Loucy (cell line): Measurements from ENCODE around the gene SAP25.
"Not testable (repeated sequence)": the region's sequence is repeated elsewhere in the genome, so short reads cannot be mapped to it uniquely, and the experiment has no call there.

Source experiments
- H2AFZ ChIP-seq: fragments of 200-600 bp; sonication (generic); 2 replicates; pipeline ENCODE4 v1.6.0; 2016; ENCODE audit warnings: antibody characterized with exemption, mild to moderate bottlenecking, low read length, moderate library complexity
- H3F3A ChIP-seq: fragments of 200-600 bp; 2 replicates; pipeline ENCODE4 v1.6.0; 2016; ENCODE audit warnings: antibody characterized with exemption, low read depth, mild to moderate bottlenecking
- H3K27me3 ChIP-seq: fragments of 200-600 bp; sonication (generic); 2 replicates; pipeline ENCODE4 v1.6.1; 2014; ENCODE audit warnings: low read length, mild to moderate bottlenecking; ENCODE audit not compliant: insufficient read depth, poor library complexity, severe bottlenecking
- H3K36me3 ChIP-seq: fragments of 200-600 bp; sonication (generic); 2 replicates; pipeline ENCODE4 v1.6.1; 2016; ENCODE audit warnings: low read length; ENCODE audit not compliant: insufficient read depth
- H3K4me1 ChIP-seq: fragments of 200-600 bp; sonication (generic); 2 replicates; pipeline ENCODE4 v1.5.1; 2014; ENCODE audit warnings: low read length, mild to moderate bottlenecking; ENCODE audit not compliant: insufficient read depth, poor library complexity, severe bottlenecking
- H3K4me2 ChIP-seq: fragments of 200-600 bp; sonication (generic); 2 replicates; pipeline ENCODE4 v1.6.0; 2014; ENCODE audit warnings: antibody characterized with exemption, low read length, low read depth, mild to moderate bottlenecking; ENCODE audit not compliant: poor library complexity, severe bottlenecking
- H3K4me3 ChIP-seq: fragments of 200-600 bp; sonication (generic); 2 replicates; pipeline ENCODE4 v1.5.1; 2014; ENCODE audit warnings: low read length, mild to moderate bottlenecking, mixed read lengths; ENCODE audit not compliant: poor library complexity, severe bottlenecking
- H3K79me2 ChIP-seq: fragments of 200-600 bp; sonication (generic); 2 replicates; pipeline ENCODE4 v1.6.1; 2014; ENCODE audit warnings: low read length; ENCODE audit not compliant: insufficient read depth
- H3K9ac ChIP-seq: fragments of 200-600 bp; sonication (generic); 2 replicates; pipeline ENCODE4 v1.6.0; 2014; ENCODE audit warnings: mild to moderate bottlenecking, low read depth, low read length, moderate library complexity; ENCODE audit not compliant: poor library complexity, severe bottlenecking
- H3K9me2 ChIP-seq: fragments of 200-600 bp; sonication (generic); replicated peaks from 2 replicates; pipeline ENCODE4 v1.6.1; 2016; ENCODE audit warnings: low read depth, low read length, mixed read lengths
- H3K9me3 ChIP-seq: fragments of 200-600 bp; sonication (generic); 2 replicates; pipeline ENCODE4 v1.6.1; 2014; ENCODE audit warnings: mild to moderate bottlenecking, antibody characterized with exemption, low read length, low read depth; ENCODE audit not compliant: insufficient read depth
- H4K20me1 ChIP-seq: fragments of 200-600 bp; sonication (generic); 2 replicates; pipeline ENCODE4 v1.6.0; 2014; ENCODE audit warnings: antibody characterized with exemption, low read length, mild to moderate bottlenecking; ENCODE audit not compliant: insufficient read depth, poor library complexity, severe bottlenecking
- CTCF ChIP-seq: fragments of 200-600 bp; sonication (generic); conservative IDR thresholded peaks from 2 replicates; pipeline ENCODE4 v1.5.1; 2014; ENCODE audit warnings: mild to moderate bottlenecking, antibody characterized with exemption, low read length
- EZH2phosphoT487 ChIP-seq: fragments of 200-600 bp; IDR thresholded peaks from 2 replicates; pipeline ENCODE4 v1.6.1; 2018; ENCODE audit warnings: antibody characterized with exemption, mild to moderate bottlenecking, moderate library complexity, borderline replicate concordance

The SAP25 gene

GRCh38 chr7:100566018-100566531 lies 7.6 kb downstream of the SAP25 start:
- no peak overlapping the region for H2AFZ ChIP-seq
- no peak overlapping the region for H3K9ac ChIP-seq
- no peak for TF ChIP-seq CTCF
- TF ChIP-seq EZH2phosphoT487 = no peak
- no peak overlapping the region for H3K4me2 ChIP-seq
- H4K20me1 ChIP-seq = no peaks in the 10 kb centered on the region
- H3K9me3 ChIP-seq = no peaks in the 10 kb centered on the region
- H3K27me3 ChIP-seq = no peaks in the 10 kb centered on the region
- no peak overlapping the region for H3K4me3 ChIP-seq
- no peaks in the 10 kb centered on the region for H3K36me3 ChIP-seq
- H3K9me2 ChIP-seq = no peaks in the 10 kb centered on the region
- no peaks in the 10 kb centered on the region for H3F3A ChIP-seq
- H3K4me1 ChIP-seq = peaks cover 36% of the 10 kb centered on the region
- no peaks in the 10 kb centered on the region for H3K79me2 ChIP-seq

- TF ChIP-seq CTCF (no peak), EZH2phosphoT487 (no peak)
- Histone ChIP-seq H3K4me2 (no peak overlapping the region), H3K9ac (no peak overlapping the region), H3F3A (no peaks in the 10 kb centered on the region), H3K79me2 (no peaks in the 10 kb centered on the region), H3K9me3 (no peaks in the 10 kb centered on the region), H3K36me3 (no peaks in the 10 kb centered on the region), H2AFZ (no peak overlapping the region), H3K4me3 (no peak overlapping the region), H3K27me3 (no peaks in the 10 kb centered on the region), H4K20me1 (no peaks in the 10 kb centered on the region), H3K4me1 (peaks cover 35% of the 10 kb centered on the region), H3K9me2 (no peaks in the 10 kb centered on the region)
Observed at GRCh38 chr7:100565133-100565571, 8.5 kb downstream of the SAP25 start.

- not testable (repeated sequence) for H3K9me2 ChIP-seq, H3F3A ChIP-seq, H2AFZ ChIP-seq, H3K4me3 ChIP-seq, H3K4me2 ChIP-seq, H3K79me2 ChIP-seq, H3K27me3 ChIP-seq, H3K9me3 ChIP-seq, H3K36me3 ChIP-seq, H4K20me1 ChIP-seq, H3K9ac ChIP-seq
- peaks cover 28% of the 10 kb centered on the region for H3K4me1 ChIP-seq
Observed at GRCh38 chr7:100564405-100564804, 9.3 kb downstream of the SAP25 start.

GRCh38 chr7:100563809-100564400 lies 9.8 kb downstream of the SAP25 start:
- H3K4me3 ChIP-seq = no peak overlapping the region
- H3K79me2 ChIP-seq = no peaks in the 10 kb centered on the region
- H3K9ac ChIP-seq = no peak overlapping the region
- no peaks in the 10 kb centered on the region for H3K27me3 ChIP-seq
- H4K20me1 ChIP-seq = no peaks in the 10 kb centered on the region
- no peak overlapping the region for H3K4me2 ChIP-seq
- H2AFZ ChIP-seq = no peak overlapping the region
- TF ChIP-seq EZH2phosphoT487 (no peak), CTCF (peak; percentile 97)
- H3K9me2 ChIP-seq = no peaks in the 10 kb centered on the region
- H3K9me3 ChIP-seq = no peaks in the 10 kb centered on the region
- H3F3A ChIP-seq = no peaks in the 10 kb centered on the region
- no peaks in the 10 kb centered on the region for H3K36me3 ChIP-seq
- peaks cover 23% of the 10 kb centered on the region for H3K4me1 ChIP-seq
